ENCODE measurements around the gene PKIG.
"Not testable (repeated sequence)": the region's sequence is repeated elsewhere in the genome, so short reads cannot be mapped to it uniquely, and the experiment has no call there.

Gene PKIG

GRCh38 chr20:44642203-44643153 lies 60.1 kb downstream of the PKIG start:
- DNase-seq (ENCODE audit: low read depth), result peak; percentile 70

- DNase-seq (ENCODE audit: low read depth), result no peak
Measured at GRCh38 chr20:44643154-44643519, 60.8 kb downstream of the PKIG start.

- peak; percentile 27 for DNase-seq (ENCODE audit: low read depth)
Measured at GRCh38 chr20:44643596-44644229, 61.3 kb downstream of the PKIG start.

GRCh38 chr20:44644230-44644617 lies 61.8 kb downstream of the PKIG start:
- DNase-seq (ENCODE audit: low read depth), result no peak

- DNase-seq (ENCODE audit: low read depth), result no peak
Measured at GRCh38 chr20:44644667-44645131, 62.3 kb downstream of the PKIG start.

GRCh38 chr20:44646023-44646640 lies 63.8 kb downstream of the PKIG start:
- no peak for DNase-seq (ENCODE audit: low read depth)

GRCh38 chr20:44646641-44647274 lies 64.4 kb downstream of the PKIG start:
- no peak for DNase-seq (ENCODE audit: low read depth)

GRCh38 chr20:44648068-44648467 lies 65.7 kb downstream of the PKIG start:
- no peak for DNase-seq (ENCODE audit: low read depth)

- DNase-seq (ENCODE audit: low read depth), result no peak
Measured at GRCh38 chr20:44648579-44648978, 66.2 kb downstream of the PKIG start.

- no peak for DNase-seq (ENCODE audit: low read depth)
Measured at GRCh38 chr20:44649126-44649525, 66.7 kb downstream of the PKIG start.

GRCh38 chr20:44649976-44650375 lies 67.6 kb downstream of the PKIG start:
- DNase-seq (ENCODE audit: low read depth), result no peak

- no peak for DNase-seq (ENCODE audit: low read depth)
Measured at GRCh38 chr20:44650771-44651433, 68.5 kb downstream of the PKIG start.

- DNase-seq (ENCODE audit: low read depth), result no peak
Measured at GRCh38 chr20:44651434-44651683, 69.0 kb downstream of the PKIG start.

GRCh38 chr20:44651684-44652423 lies 69.5 kb downstream of the PKIG start, which contains the start of gene ADA:
ADA (minus strand) TSS chr20:44651699; CDS start chr20:44651607, 92 bp downstream.
- DNase-seq (ENCODE audit: low read depth), result no peak

- no peak for DNase-seq (ENCODE audit: low read depth)
Measured at GRCh38 chr20:44653546-44653945, 71.2 kb downstream of the PKIG start.

- not testable (repeated sequence) for DNase-seq (ENCODE audit: low read depth)
Measured at GRCh38 chr20:44654210-44654609, 71.8 kb downstream of the PKIG start.

- no peak for DNase-seq (ENCODE audit: low read depth)
Measured at GRCh38 chr20:44656448-44656847, 74.1 kb downstream of the PKIG start.

GRCh38 chr20:44657875-44658274 lies 75.5 kb downstream of the PKIG start:
- no peak for DNase-seq (ENCODE audit: low read depth)

GRCh38 chr20:44658810-44659209 lies 76.4 kb downstream of the PKIG start:
- DNase-seq (ENCODE audit: low read depth), result no peak

- DNase-seq (ENCODE audit: low read depth), result no peak
Measured at GRCh38 chr20:44659931-44660330, 77.6 kb downstream of the PKIG start.

GRCh38 chr20:44660581-44660980 lies 78.2 kb downstream of the PKIG start:
- no peak for DNase-seq (ENCODE audit: low read depth)

All from non-pigmented ciliary epithelial cell (primary cell).